Mucosa of rectum (tissue), 2 donors: ENCODE measurements around the gene FXN.
A peak's percentile ranks its signal among the peaks of the same experiment; 100 is the strongest.
"Not testable (repeated sequence)": the region's sequence is repeated elsewhere in the genome, so short reads cannot be mapped to it uniquely, and the experiment has no call there.

Experiments
- H3K27ac ChIP-seq, 2 donors: one replicate each; pipeline ENCODE4 v1.7.0; 2013; ENCODE audit warnings: inconsistent platforms in 2 of 2, low read depth in 2 of 2, low read length in 2 of 2
- H3K27me3 ChIP-seq, 2 donors: one replicate each; pipeline ENCODE4 v1.7.0; 2013; ENCODE audit warnings: low read length in 2 of 2; ENCODE audit not compliant: control insufficient read depth in 2 of 2, insufficient read depth in 2 of 2
- H3K36me3 ChIP-seq, 2 donors: one replicate each; pipeline ENCODE4 v1.7.0; 2013; ENCODE audit warnings: low read length in 2 of 2; ENCODE audit not compliant: control insufficient read depth in 2 of 2, insufficient read depth in 2 of 2
- H3K4me1 ChIP-seq, 2 donors: one replicate each; pipeline ENCODE4 v1.7.0; 2013; ENCODE audit warnings: low read length in 2 of 2, mild to moderate bottlenecking in 1 of 2; ENCODE audit not compliant: control insufficient read depth in 2 of 2, insufficient read depth in 2 of 2
- H3K4me3 ChIP-seq, 2 donors: one replicate each; pipeline ENCODE4 v1.7.0; 2013; ENCODE audit warnings: low read length in 2 of 2
- H3K9ac ChIP-seq, 2 donors: one replicate each; pipeline ENCODE4 v1.7.0; 2013; ENCODE audit warnings: low read length in 2 of 2, low read depth in 1 of 2, mild to moderate bottlenecking in 1 of 2
- H3K9me3 ChIP-seq, 2 donors: one replicate each; pipeline ENCODE4 v1.7.0; 2013; ENCODE audit warnings: low read length in 2 of 2; ENCODE audit not compliant: control insufficient read depth in 2 of 2
- donor health status: healthy.
- donor health status: Normal muscosa, but diverticular disease.

Gene FXN

DNA sequence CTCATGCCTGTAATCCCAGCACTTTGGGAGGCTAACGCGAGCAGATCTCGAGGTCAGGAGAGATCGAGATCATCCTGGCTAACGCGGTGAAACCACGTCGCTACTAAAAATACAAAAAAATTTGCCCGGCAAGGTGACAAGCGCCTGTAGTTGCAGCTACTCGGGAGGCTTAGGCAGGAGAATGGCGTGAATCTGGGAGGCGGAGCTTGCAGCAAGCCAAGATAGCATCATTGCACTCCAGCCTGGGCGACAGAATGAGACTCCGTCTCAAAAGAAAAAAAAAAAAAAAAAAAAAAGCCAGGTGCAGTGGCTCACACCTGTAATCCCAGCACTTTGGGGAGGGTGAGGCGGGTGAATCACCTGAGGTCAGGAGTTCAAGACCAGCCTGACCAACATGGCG, 77.1 kb downstream of the FXN start:
- H3K36me3 ChIP-seq, result not testable (repeated sequence)

DNA sequence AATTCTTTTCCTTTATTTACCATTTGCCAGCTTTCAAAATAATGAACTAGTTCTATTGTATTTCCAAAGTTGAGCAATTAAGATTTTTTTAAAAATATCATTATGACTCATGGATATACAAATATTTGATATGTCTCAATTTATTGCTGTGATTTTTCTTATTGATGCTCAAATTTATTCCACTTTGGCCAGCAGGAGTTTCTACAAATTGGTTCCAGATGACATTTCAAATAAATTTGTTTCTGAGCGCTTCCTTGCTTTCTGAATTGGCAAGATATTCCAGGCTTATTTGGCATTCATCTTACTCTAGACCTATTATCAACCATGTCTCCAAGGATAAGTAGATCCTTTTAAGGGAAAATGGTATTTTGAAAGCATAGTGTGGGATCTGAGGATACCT, 80.1 kb downstream of the FXN start:
- Histone ChIP-seq H3K4me3 (no peak overlapping the region), H3K4me1 (peaks cover 0 to 5% of the 10 kb centered on the region in 2 donors), H3K27me3 (no peaks in the 10 kb centered on the region), H3K36me3 (no peaks in the 10 kb centered on the region), H3K9ac (no peak overlapping the region), H3K27ac (no peak overlapping the region), H3K9me3 (no peaks in the 10 kb centered on the region)

More for the DNA sequence above, 77.1 kb downstream of the FXN start:
- H3K27me3 ChIP-seq, H3K4me3 ChIP-seq, H3K9ac ChIP-seq, H3K4me1 ChIP-seq, H3K9me3 ChIP-seq, H3K27ac ChIP-seq: not testable (repeated sequence)

DNA sequence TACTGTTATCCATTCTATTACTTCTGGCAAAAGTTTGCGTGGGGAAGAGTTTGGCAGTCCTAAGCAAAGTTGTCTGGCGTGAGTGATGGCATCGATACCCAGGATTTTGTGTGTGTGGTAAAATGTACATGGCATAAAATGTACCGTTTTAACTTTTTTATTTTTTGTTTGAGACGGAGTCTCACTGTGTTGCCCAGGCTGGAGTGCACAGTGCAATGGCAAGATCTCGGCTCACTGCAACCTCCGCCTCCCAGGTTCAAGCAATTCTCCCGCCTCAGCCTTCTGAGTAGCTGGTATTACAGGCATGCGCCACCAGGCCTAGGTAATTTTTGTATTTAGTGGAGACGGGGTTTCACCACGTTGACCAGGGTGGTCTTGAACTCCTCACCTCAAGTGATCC, 83.1 kb downstream of the FXN start:
- Histone ChIP-seq H3K9me3 (no peaks in the 10 kb centered on the region), H3K27me3 (no peaks in the 10 kb centered on the region), H3K27ac (no peak overlapping the region), H3K4me3 (no peak overlapping the region), H3K36me3 (no peaks in the 10 kb centered on the region), H3K9ac (no peak overlapping the region), H3K4me1 (peaks cover 4 to 13% of the 10 kb centered on the region in 2 donors)

DNA sequence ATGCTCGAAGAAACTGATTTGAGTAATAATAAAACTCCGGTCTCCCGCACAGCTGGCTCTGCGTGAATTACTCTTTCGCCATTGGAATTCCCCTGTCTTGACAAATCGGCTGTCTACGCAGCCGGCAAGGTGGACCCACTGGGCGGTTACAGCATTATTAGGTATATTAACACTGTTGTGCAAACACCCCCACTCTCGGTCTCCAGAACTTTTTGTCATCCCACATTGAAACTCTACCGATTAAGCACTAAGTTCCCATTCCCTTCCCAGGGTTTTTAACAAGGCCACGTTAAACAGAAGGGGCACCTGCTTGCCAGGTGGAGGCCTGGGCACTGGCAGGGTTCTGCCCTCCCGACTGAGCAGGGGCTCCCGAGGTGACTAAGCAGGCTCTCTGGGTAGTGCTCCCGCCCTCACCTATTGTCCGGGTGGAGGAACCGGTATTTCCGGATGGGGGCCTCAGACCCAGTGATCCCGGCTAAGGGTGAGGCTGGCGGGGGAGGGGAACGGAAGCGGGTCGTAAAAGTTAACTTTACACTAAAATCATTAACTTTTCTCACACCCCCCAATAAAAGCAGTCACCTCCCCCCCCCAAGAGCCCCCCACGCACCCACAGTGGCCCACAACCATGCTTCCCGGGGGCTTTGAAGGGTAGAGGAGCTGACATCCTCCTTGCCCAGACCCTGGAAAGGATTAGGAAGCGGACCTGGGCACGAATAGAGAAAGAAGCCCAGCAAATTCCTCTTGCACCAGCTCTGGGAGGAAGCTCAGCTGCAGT, 85.0 kb downstream of the FXN start:
- Histone ChIP-seq H3K4me1 (peaks cover 4 to 13% of the 10 kb centered on the region in 2 donors), H3K36me3 (no peaks in the 10 kb centered on the region), H3K4me3 (peak overlapping the region; percentile 69 to 92), H3K27ac (peak overlapping the region; percentile 96), H3K9me3 (no peaks in the 10 kb centered on the region), H3K9ac (peak overlapping the region; percentile 86 to 87), H3K27me3 (no peaks in the 10 kb centered on the region)

DNA sequence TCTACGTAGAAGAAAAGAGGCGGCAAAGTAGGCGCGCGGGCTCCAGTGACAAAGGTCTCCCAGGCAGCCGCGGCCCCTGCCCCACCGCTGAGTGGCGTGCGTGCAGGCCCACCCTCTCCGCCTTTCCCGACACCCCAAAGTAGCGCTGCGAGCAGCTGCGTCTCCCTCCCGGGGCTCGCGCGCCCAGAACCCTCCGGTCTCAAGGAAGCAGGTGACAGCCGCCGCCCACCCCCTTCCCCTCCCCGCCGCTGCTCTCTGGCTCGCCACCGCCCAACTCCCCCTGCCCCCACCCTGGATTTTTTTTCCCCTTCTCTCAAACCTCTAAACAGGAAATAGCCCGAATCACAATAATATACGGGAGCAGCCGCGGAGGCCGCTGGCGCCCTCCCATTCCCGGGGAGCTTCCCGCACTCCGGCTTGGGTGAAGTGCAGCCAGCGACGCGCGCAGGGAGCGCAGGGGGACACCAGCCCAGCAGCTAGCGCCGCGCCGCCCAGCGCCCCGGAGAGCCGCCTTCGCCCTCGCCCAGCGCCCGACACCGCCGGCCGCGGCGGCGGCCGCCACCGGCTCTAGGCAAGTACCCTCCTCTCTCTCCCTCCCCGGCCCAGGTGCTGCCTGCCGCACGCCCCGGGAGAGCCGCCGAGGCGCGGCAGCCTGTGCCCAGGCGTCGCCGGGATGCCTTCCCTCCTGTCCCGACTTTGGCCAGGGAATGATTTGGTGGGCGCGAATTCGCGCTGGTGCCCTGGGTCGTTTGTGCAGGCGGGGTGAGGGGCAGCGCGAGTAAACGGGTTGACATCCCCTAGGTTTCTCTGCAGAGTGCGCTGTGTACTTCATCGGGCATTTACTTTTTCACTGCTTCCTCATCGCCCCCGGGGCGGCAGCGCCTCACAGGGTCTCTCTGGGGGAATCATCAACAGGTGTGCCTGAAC, 85.9 kb downstream of the FXN start:
- no peaks in the 10 kb centered on the region for H3K36me3 ChIP-seq
- H3K9ac ChIP-seq, result peak overlapping the region; percentile 87 to 89
- H3K27ac ChIP-seq, result peak overlapping the region; percentile 96
- no peaks in the 10 kb centered on the region for H3K9me3 ChIP-seq
- peaks cover 4 to 13% of the 10 kb centered on the region in 2 donors for H3K4me1 ChIP-seq
- H3K27me3 ChIP-seq, result no peaks in the 10 kb centered on the region
- peak overlapping the region; percentile 91 to 92 for H3K4me3 ChIP-seq

DNA sequence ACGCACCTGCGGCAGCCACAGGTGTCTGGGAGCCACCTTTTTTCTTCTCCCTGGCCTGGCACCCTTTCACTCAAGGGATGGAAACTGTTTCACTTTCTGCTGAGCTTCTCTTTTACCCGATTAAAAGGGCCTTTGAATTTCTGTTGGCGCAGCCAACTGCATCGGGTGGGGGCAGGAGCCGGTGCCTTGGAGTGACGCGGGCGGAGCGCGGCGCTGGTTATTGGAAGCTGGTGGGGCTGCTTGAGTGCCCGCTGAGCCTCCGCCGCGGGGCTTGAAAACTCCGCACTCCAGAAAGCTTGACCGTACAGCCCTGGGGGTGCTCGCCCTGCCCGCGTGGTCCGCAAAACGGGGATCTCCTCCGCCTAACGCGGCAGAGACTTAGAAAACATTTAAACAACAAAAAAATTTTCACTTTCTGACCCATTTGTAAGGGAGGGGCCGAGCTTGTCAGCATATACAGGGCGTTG, 86.6 kb downstream of the FXN start:
- Histone ChIP-seq H3K36me3 (no peaks in the 10 kb centered on the region), H3K4me3 (peak overlapping the region; percentile 91 to 92), H3K27me3 (no peaks in the 10 kb centered on the region), H3K9me3 (no peaks in the 10 kb centered on the region), H3K9ac (peak overlapping the region; percentile 87 to 89), H3K27ac (peak overlapping the region; percentile 96), H3K4me1 (peaks cover 4 to 13% of the 10 kb centered on the region in 2 donors)

DNA sequence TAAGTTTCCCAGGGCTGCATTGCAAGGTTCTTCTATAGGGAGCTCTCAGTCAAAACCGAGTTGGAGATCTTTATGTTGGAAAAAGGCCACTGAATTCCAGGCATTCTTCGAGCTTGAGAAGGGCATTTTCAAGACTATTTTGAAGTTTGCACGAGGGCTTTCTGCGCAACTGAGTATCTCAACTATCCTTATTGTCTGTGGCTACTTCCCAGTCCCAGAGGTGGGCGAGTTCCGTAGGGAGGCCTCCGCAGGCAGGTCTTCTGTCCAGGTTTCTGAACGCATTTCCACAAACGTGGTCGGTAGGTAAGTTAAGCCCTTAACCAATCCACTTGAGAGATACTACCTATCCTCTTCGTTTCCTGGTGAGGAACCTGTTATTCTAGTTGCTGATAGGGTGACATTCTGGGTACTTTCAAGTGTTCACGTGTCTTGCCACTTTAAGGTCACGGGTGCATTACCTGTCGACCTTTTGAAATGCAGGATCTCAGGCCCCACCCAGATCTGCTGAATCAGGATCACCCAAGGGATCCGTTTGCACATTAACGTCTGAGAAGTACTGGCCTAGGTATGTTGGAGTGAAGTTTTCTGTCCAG, 87.1 kb downstream of the FXN start:
- H3K4me1 ChIP-seq, result peaks cover 4 to 13% of the 10 kb centered on the region in 2 donors
- H3K9ac ChIP-seq, result peak overlapping the region; percentile 87 to 89
- H3K9me3 ChIP-seq, result no peaks in the 10 kb centered on the region
- H3K36me3 ChIP-seq, result no peaks in the 10 kb centered on the region
- H3K27me3 ChIP-seq, result no peaks in the 10 kb centered on the region
- H3K27ac ChIP-seq, result peak overlapping the region; percentile 96
- peak overlapping the region; percentile 91 to 92 for H3K4me3 ChIP-seq

DNA sequence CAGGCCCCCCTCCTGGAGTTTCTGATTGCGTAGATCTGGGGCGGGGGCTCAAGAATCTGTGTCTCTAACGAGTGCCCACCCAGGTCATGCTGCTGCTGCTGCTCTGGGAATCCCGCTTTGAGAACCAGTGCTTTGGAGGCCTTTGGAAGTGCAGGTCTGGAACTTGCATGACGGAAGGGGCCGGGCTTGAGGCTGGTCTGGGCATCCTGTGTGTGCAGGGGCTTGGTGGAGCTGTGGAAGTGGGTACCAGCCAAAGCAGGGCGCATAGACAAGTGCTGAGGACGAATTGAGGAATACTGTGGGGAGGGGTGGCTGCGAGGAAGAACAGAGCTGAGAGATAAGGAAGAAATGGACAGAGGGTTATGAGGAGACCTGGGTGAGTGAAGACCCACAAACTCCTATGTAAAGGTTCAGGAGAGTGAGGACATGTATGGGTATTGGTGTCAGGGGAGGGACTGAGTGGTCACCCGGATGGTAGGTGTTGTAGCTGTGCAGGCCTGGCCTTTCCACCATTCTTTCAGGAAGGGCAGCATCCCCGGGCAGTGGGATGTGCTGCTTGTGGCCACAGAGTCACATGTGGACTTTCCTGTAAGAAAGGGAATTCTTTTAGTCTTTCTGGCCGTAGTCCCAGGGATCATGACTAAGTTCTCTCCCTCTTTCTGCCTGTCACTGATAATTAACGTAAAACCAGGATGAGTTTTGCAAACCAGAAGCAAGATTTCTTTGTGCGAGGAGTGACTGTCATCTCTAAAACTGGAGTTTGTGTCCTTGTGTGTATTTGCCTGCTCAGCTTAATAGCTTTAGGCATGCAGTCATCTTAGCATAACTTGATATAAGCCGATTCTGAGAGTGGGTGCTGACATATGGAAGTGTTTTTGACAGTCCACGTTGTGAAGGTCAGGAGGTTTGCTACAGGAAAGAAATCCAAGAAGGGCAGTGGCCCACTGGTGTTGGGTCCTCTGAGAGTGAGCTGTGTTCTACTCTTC, 95.2 kb downstream of the FXN start:
- peaks cover 6 to 7% of the 10 kb centered on the region in 2 donors for H3K36me3 ChIP-seq
- no peak overlapping the region for H3K4me3 ChIP-seq
- H3K9ac ChIP-seq, result no peak overlapping the region
- no peaks in the 10 kb centered on the region for H3K27me3 ChIP-seq
- H3K4me1 ChIP-seq, result peaks cover 16 to 21% of the 10 kb centered on the region in 2 donors
- peak overlapping the region in 1 of 2 donors; percentile 33 for H3K27ac ChIP-seq
- no peaks in the 10 kb centered on the region for H3K9me3 ChIP-seq

DNA sequence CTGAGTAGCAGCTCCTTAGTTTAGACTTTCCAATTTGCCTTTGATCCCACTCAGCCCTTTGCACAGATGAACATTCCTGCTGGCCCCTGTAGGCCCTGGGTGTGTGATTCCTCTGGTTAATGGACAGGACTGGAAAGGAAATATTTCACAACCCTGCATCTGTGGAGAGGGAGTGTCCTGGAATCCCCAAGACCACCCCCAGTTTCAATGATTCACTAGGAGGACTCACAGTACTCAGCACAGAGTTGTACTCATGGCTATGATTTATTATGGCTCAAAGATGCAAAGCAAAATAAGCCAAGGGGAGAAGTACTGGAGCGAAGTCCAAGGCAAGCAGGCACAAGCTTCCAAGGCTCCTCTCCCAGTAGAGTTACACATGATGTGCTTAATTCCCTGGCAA, 96.1 kb downstream of the FXN start:
- Histone ChIP-seq H3K4me3 (no peak overlapping the region), H3K27me3 (no peaks in the 10 kb centered on the region), H3K36me3 (peaks cover 6 to 8% of the 10 kb centered on the region in 2 donors), H3K4me1 (peaks cover 16 to 21% of the 10 kb centered on the region in 2 donors), H3K27ac (peak overlapping the region; percentile 9 to 33), H3K9me3 (no peaks in the 10 kb centered on the region), H3K9ac (no peak overlapping the region)
